ENCODE measurements around the gene PCYT1B.

Gene PCYT1B

GRCh38 chrX:24647257-24648058 is at the start of gene PCYT1B:
TSS of gene PCYT1B (minus strand) at chrX:24647347. CDS start at chrX:24647105, 242 bp downstream.
- H3K27me3 Mint-ChIP-seq: peaks cover 27% of the 10 kb centered on the region
- H3K9me3 Mint-ChIP-seq: no peaks in the 10 kb centered on the region
- no peaks in the 10 kb centered on the region for H3K36me3 Mint-ChIP-seq (ENCODE audit: low read depth)
- H3K4me3 Mint-ChIP-seq: peak within 1 kb of the TSS; percentile 56
- peaks cover 16% of the 10 kb centered on the region for H3K4me1 Mint-ChIP-seq (ENCODE audit: low read depth)
- no peak within 1 kb of the TSS for H3K27ac Mint-ChIP-seq

- Mint-ChIP-seq H3K4me3 (no peak overlapping the region), H3K9me3 (no peaks in the 10 kb centered on the region), H3K36me3 (ENCODE audit: low read depth) (peaks cover 27% of the 10 kb centered on the region), H3K27me3 (no peaks in the 10 kb centered on the region), H3K27ac (no peak overlapping the region), H3K4me1 (ENCODE audit: low read depth) (peaks cover 28% of the 10 kb centered on the region)
Measured at GRCh38 chrX:24696294-24696693, 49.1 kb upstream of the PCYT1B start.

DNA sequence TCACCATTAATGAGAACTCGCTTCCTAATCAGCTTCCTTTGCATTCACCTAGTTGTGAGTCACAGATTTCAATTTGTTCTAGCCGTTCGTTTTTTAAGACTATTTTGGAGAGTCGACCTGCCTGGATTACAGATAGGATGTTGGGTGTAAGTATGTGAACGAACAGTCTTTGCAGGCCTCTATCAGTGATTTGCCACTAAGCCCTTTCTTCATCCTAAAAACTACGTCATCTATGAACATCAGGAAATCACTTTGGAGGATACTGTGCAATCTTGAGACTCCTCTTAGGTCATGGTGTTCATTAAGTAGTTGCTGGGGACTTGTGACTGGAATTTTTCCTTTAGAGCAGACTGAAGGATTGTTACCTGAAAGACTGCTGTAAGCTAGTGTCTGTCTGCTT is 47.7 kb upstream of the PCYT1B start:
- H3K4me1 Mint-ChIP-seq (ENCODE audit: low read depth): peaks cover 28% of the 10 kb centered on the region
- H3K27ac Mint-ChIP-seq: peak overlapping the region; percentile 72
- no peaks in the 10 kb centered on the region for H3K9me3 Mint-ChIP-seq
- H3K27me3 Mint-ChIP-seq: no peaks in the 10 kb centered on the region
- H3K36me3 Mint-ChIP-seq (ENCODE audit: low read depth): peaks cover 22% of the 10 kb centered on the region
- peak overlapping the region; percentile 90 for H3K4me3 Mint-ChIP-seq

- peak within 1 kb of the TSS; percentile 90 for H3K4me3 Mint-ChIP-seq
- H3K9me3 Mint-ChIP-seq: no peaks in the 10 kb centered on the region
- no peaks in the 10 kb centered on the region for H3K27me3 Mint-ChIP-seq
- H3K27ac Mint-ChIP-seq: peak within 1 kb of the TSS; percentile 89
- peaks cover 28% of the 10 kb centered on the region for H3K4me1 Mint-ChIP-seq (ENCODE audit: low read depth)
- peaks cover 19% of the 10 kb centered on the region for H3K36me3 Mint-ChIP-seq (ENCODE audit: low read depth)
Measured at GRCh38 chrX:24693453-24694202, 46.5 kb upstream of the PCYT1B start, which contains the start of gene POLA1. TSS of gene POLA1 (plus strand) at chrX:24693918. CDS start at chrX:24693962, 44 bp downstream.

- Mint-ChIP-seq H3K36me3 (ENCODE audit: low read depth) (peaks cover 15% of the 10 kb centered on the region), H3K9me3 (no peaks in the 10 kb centered on the region), H3K27me3 (no peaks in the 10 kb centered on the region), H3K27ac (no peak overlapping the region), H3K4me1 (ENCODE audit: low read depth) (peaks cover 28% of the 10 kb centered on the region), H3K4me3 (no peak overlapping the region)
Measured at GRCh38 chrX:24692305-24692704, 45.2 kb upstream of the PCYT1B start.

DNA sequence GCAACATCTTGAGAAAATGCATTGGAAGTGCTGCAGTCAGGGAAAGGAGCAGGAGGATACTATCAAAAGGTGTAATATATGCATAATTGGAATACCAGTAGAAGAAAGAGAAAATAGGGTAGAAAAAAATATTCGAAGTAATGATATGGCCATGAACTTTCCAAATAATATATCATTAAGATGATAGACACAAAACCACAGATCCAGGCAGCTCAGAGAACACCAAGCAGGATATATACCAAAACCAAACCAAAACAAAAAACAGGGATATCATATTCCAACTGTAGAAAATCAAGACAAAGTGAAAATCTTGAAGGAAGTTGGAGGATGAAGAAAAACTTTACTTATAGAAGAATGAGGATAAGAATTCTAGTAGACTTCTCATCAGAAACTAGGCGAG is 36.9 kb upstream of the PCYT1B start:
- H3K27ac Mint-ChIP-seq: no peak overlapping the region
- no peaks in the 10 kb centered on the region for H3K36me3 Mint-ChIP-seq (ENCODE audit: low read depth)
- H3K9me3 Mint-ChIP-seq: peaks cover 8% of the 10 kb centered on the region
- H3K4me3 Mint-ChIP-seq: no peak overlapping the region
- H3K4me1 Mint-ChIP-seq (ENCODE audit: low read depth): peaks cover 26% of the 10 kb centered on the region
- H3K27me3 Mint-ChIP-seq: peaks cover 3% of the 10 kb centered on the region

- Mint-ChIP-seq H3K36me3 (ENCODE audit: low read depth) (no peaks in the 10 kb centered on the region), H3K4me1 (ENCODE audit: low read depth) (peaks cover 26% of the 10 kb centered on the region), H3K9me3 (peaks cover 8% of the 10 kb centered on the region), H3K27me3 (peaks cover 3% of the 10 kb centered on the region), H3K4me3 (no peak overlapping the region), H3K27ac (peak overlapping the region; percentile 89)
Measured at GRCh38 chrX:24682739-24683432, 35.7 kb upstream of the PCYT1B start.

GRCh38 chrX:24676403-24677024 is 29.4 kb upstream of the PCYT1B start:
- Mint-ChIP-seq H3K4me3 (no peak overlapping the region), H3K36me3 (ENCODE audit: low read depth) (no peaks in the 10 kb centered on the region), H3K9me3 (no peaks in the 10 kb centered on the region), H3K27me3 (peaks cover 3% of the 10 kb centered on the region), H3K4me1 (ENCODE audit: low read depth) (peaks cover 2% of the 10 kb centered on the region), H3K27ac (no peak overlapping the region)

DNA sequence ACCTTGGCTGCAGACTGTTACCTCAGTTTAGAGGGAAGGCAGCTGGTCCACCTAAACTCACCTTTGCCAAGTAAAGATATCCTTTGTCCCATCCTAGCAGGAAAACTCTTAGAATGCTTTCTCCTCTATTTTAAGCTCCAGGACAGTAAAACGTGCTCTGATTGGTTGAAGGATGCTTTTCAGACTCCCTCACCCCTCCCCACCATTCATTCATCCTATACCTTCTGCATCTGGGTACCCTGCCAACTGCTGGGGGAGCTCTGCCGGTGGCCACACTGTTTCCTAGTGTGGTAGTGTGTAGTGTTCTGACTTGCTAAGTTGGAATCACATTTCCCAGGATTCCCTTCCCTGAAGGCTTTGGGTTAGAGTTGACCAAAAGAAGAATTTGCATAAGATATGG is 26.3 kb upstream of the PCYT1B start:
- Mint-ChIP-seq H3K27me3 (no peaks in the 10 kb centered on the region), H3K4me1 (ENCODE audit: low read depth) (no peaks in the 10 kb centered on the region), H3K36me3 (ENCODE audit: low read depth) (no peaks in the 10 kb centered on the region), H3K4me3 (no peak overlapping the region), H3K9me3 (no peaks in the 10 kb centered on the region), H3K27ac (no peak overlapping the region)

- Mint-ChIP-seq H3K27ac (no peak overlapping the region), H3K4me1 (ENCODE audit: low read depth) (no peaks in the 10 kb centered on the region), H3K4me3 (no peak overlapping the region), H3K9me3 (no peaks in the 10 kb centered on the region), H3K36me3 (ENCODE audit: low read depth) (no peaks in the 10 kb centered on the region), H3K27me3 (peaks cover 5% of the 10 kb centered on the region)
Measured at GRCh38 chrX:24672701-24673190, 25.6 kb upstream of the PCYT1B start.

DNA sequence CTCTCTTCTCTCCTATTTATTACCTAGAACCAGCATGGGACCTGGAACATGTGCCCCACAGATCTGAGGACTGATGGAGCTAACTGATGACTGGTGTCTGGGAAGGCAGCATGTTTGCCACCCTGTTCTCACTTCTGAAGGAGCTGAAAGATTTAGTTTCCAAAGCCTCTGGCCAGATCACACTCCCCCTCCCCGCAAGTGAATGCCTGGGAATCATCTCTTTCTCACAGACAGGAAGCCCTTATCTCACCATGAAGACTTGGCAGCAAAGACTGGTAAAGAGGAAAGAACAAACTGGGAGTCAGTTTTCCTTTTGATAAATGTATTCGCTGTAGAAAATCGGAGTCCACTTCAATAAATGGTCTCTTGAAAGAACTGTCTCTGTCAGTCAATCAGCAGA is 21.0 kb upstream of the PCYT1B start:
- Mint-ChIP-seq H3K27me3 (peaks cover 6% of the 10 kb centered on the region), H3K27ac (no peak overlapping the region), H3K4me3 (no peak overlapping the region), H3K4me1 (ENCODE audit: low read depth) (no peaks in the 10 kb centered on the region), H3K9me3 (no peaks in the 10 kb centered on the region), H3K36me3 (ENCODE audit: low read depth) (no peaks in the 10 kb centered on the region)

GRCh38 chrX:24662352-24662751 is 15.2 kb upstream of the PCYT1B start:
- Mint-ChIP-seq H3K4me1 (ENCODE audit: low read depth) (no peaks in the 10 kb centered on the region), H3K4me3 (no peak overlapping the region), H3K36me3 (ENCODE audit: low read depth) (no peaks in the 10 kb centered on the region), H3K27me3 (no peaks in the 10 kb centered on the region), H3K9me3 (no peaks in the 10 kb centered on the region), H3K27ac (no peak overlapping the region)

GRCh38 chrX:24661292-24661691 is 14.1 kb upstream of the PCYT1B start:
- no peaks in the 10 kb centered on the region for H3K27me3 Mint-ChIP-seq
- no peaks in the 10 kb centered on the region for H3K36me3 Mint-ChIP-seq (ENCODE audit: low read depth)
- no peaks in the 10 kb centered on the region for H3K4me1 Mint-ChIP-seq (ENCODE audit: low read depth)
- H3K9me3 Mint-ChIP-seq: no peaks in the 10 kb centered on the region
- H3K27ac Mint-ChIP-seq: no peak overlapping the region
- H3K4me3 Mint-ChIP-seq: no peak overlapping the region

DNA sequence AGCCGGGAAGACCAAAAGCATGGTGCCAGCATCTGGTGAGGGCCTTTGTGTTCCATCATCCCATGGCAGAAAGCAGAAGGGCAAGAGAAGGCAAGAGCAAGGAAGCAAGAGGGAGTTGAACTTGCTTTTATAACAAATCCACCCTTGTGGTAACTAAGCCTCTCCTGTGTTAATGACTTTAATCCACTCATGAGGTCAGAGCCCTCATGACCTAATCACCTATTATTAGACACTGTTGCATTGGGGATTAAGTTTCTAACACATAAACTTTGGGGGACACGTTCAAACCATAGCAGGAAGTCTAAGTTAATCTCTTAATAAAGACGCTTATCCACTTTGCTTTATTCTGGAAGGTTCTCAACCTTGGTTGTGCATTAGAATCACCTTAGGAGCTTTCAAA is 12.5 kb upstream of the PCYT1B start:
- Mint-ChIP-seq H3K36me3 (ENCODE audit: low read depth) (no peaks in the 10 kb centered on the region), H3K4me1 (ENCODE audit: low read depth) (no peaks in the 10 kb centered on the region), H3K27ac (no peak overlapping the region), H3K9me3 (no peaks in the 10 kb centered on the region), H3K27me3 (no peaks in the 10 kb centered on the region), H3K4me3 (no peak overlapping the region)
